Esophagus squamous epithelium (tissue), 5 donors: Measurements from ENCODE around the gene R3HDM4. TPM values are rescaled to one million over a fixed set of nuclear protein-coding genes. Genes with fewer than 3 reads are reported as not detected.

Source experiments
- DNase-seq: peaks from one replicate; lab custom pipeline; 2025; lab: John Stamatoyannopoulos, UW
- H3K27ac ChIP-seq, 4 donors: fragments of 200-600 bp; sonication (generic); one replicate each; pipeline ENCODE4 v1.5.1; 2016 to 2019; ENCODE audit warnings: mild to moderate bottlenecking in 1 of 4
- H3K27me3 ChIP-seq, 4 donors: fragments of 200-600 bp; sonication (generic); 1 replicate in 3 of 4; 2 replicates in 1 of 4; pipeline versions ENCODE4 v1.5.1 to v1.6.0; 2017 to 2021; ENCODE audit warnings: antibody characterized with exemption in 1 of 4
- H3K36me3 ChIP-seq, 3 donors: fragments of 200-600 bp; sonication (generic); one replicate each; pipeline ENCODE4 v1.5.1; 2016 to 2019
- H3K4me1 ChIP-seq, 3 donors: fragments of 200-600 bp; sonication (generic); one replicate each; pipeline ENCODE4 v1.5.1; 2017 to 2019
- H3K4me3 ChIP-seq, 4 donors: fragments of 200-600 bp; sonication (generic); 1 replicate in 3 of 4; 2 replicates in 1 of 4; pipeline ENCODE4 v1.5.1; 2016 to 2019; ENCODE audit warnings: mild to moderate bottlenecking in 2 of 4, moderate library complexity in 1 of 4
- H3K9me3 ChIP-seq, 3 donors: fragments of 200-600 bp; sonication (generic); one replicate each; pipeline ENCODE4 v1.5.1; 2016 to 2019
- POLR2A ChIP-seq, 4 donors: fragments of 450-650 bp; IDR thresholded peaks; one replicate each; pipeline ENCODE4 v1.6.1; 2017; ENCODE audit warnings: antibody characterized with exemption in 4 of 4, mild to moderate bottlenecking in 4 of 4, moderate library complexity in 3 of 4
- WGBS, 2 donors: methylation state at CpG; one replicate each; pipeline ENCODE4 v1.1.5; 2018; 5-methylcytosine and 5-hydroxymethylcytosine counted together
- intact Hi-C: fragments of 100-400 bp; cut with DNase I; formaldehyde crosslinking; loops from one replicate; pipeline ENCODE4 v1.15.0; 2022
- total RNA-seq, 4 donors: library from RNA; depleted of rRNA; stranded (reverse); fragments of >200 nt; gene quantifications; one replicate each; pipeline ENCODE4 v1.1.0, GENCODE V29; 2016
- TF ChIP-seq, protein P1 (sequence below), 6 experiments: fragments of 450-650 bp in 4 of 6; fragments of 200-600 bp in 2 of 6; sonication (generic) in 2 of 6; IDR thresholded peaks; one replicate each; pipeline ENCODE4 v1.5.1; 2016 to 2019; ENCODE audit warnings: antibody characterized with exemption in 6 of 6, mild to moderate bottlenecking in 4 of 6, moderate library complexity in 4 of 6
- donor health status: DM: yes; HTN: yes; CAD: no.

The R3HDM4 gene
- total RNA-seq, 4 donors from 2014 or later, result 42.9 to 83.7 (median 62.4) TPM

DNA sequence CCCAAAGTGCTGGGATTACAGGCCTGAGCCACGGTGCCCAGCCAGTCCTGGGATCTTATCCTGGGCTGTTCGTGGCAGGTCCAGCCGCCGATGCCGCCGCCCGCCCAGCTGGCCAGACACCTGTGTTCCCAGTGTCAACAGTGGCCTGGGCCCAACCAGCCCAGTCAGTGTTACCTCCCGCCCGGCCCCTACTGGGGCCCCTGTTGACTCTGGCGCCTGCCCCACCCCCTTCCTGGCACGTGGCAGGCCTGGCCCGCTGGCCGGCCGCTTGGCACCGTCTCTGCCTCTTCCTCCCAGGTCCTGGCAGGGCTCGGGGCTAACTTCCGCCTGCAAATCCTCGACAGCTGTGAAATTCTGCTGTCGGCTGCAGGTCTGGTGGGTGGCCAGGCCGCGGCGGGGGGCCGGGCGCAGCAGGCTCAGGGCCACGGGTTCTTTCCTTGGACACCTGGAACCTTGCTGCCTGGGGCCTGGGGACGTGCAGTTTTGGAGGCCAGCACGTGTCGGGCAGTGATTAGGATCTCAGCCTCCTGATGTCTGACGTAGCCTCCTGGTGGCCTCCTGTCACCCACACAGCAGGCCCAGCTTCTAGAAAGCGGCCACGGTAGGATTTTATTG is 22.0 kb upstream of the R3HDM4 start:
- intact Hi-C loops, result no loop called here
- peaks cover 31 to 48% (median 33%) of the 10 kb centered on the region in 3 donors for H3K4me1 ChIP-seq
- DNase-seq, result no peak

DNA sequence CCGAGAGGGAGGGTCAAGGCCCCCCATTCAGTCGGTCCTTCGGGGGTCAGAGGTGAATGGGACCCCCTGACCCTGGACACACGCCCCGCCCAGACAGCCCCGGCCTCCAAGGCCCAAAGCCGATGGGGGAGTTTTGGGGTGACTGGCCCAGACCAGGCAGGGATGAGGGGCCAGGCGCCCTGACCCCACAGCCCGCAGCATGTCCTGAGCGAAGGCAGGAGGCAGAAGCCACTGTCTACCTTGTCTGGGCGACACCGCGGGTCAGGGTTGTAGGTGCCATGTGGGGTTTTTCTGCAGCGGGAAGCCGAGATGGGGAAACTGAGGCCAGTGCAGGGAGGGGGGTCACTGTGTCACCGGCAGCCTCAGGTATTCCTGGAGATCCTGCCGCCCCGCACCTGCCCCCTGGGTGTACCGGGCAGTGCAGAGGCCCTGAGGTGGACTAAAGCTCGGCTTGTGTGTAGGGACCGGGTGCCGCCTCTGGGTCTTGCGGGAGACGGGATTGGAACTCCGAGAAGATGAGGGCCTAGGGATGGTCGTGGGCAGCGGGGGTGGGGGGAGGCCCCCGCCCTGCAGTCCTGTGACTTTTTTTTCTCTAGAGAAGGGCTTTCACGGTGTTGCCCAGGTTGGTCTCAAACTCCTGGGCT is 21.3 kb upstream of the R3HDM4 start:
- Histone ChIP-seq H3K4me3 (peak overlapping the region in 1 of 4 donors; percentile 21), H3K27me3 (no peaks in the 10 kb centered on the region), H3K4me1 (peaks cover 31 to 42% (median 33%) of the 10 kb centered on the region in 3 donors), H3K27ac (peak overlapping the region in 3 of 4 donors; percentile 54 to 68 (median 61)), H3K36me3 (peaks cover 0 to 17% (median 0%) of the 10 kb centered on the region in 3 donors), H3K9me3 (no peaks in the 10 kb centered on the region)
- TF ChIP-seq POLR2A (IDR thresholded peaks at IDR 0.05), result no peak
- TF ChIP-seq, protein P1, sequence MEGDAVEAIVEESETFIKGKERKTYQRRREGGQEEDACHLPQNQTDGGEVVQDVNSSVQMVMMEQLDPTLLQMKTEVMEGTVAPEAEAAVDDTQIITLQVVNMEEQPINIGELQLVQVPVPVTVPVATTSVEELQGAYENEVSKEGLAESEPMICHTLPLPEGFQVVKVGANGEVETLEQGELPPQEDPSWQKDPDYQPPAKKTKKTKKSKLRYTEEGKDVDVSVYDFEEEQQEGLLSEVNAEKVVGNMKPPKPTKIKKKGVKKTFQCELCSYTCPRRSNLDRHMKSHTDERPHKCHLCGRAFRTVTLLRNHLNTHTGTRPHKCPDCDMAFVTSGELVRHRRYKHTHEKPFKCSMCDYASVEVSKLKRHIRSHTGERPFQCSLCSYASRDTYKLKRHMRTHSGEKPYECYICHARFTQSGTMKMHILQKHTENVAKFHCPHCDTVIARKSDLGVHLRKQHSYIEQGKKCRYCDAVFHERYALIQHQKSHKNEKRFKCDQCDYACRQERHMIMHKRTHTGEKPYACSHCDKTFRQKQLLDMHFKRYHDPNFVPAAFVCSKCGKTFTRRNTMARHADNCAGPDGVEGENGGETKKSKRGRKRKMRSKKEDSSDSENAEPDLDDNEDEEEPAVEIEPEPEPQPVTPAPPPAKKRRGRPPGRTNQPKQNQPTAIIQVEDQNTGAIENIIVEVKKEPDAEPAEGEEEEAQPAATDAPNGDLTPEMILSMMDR (IDR thresholded peaks at IDR 0.05), result no peak
- no peak for DNase-seq
- WGBS, 2 donors, result 78 to 80% methylated on average over 5 to 14 of the region's 29 CpGs
- intact Hi-C loops, result no loop called here

More for the DNA sequence above, 22.0 kb upstream of the R3HDM4 start:
- WGBS, 2 donors, result 7 to 20% methylated on average over 1 to 3 of the region's 31 CpGs
- H3K9me3 ChIP-seq, result no peaks in the 10 kb centered on the region
- peaks cover 0 to 11% (median 0%) of the 10 kb centered on the region in 3 donors for H3K36me3 ChIP-seq
- H3K27ac ChIP-seq, result peak overlapping the region in 3 of 4 donors; percentile 54 to 68 (median 61)
- H3K27me3 ChIP-seq, result no peaks in the 10 kb centered on the region
- H3K4me3 ChIP-seq, result peak overlapping the region in 1 of 4 donors; percentile 21
- TF ChIP-seq, protein P1 (IDR thresholded peaks at IDR 0.05), result no peak
- TF ChIP-seq POLR2A (IDR thresholded peaks at IDR 0.05), result no peak

DNA sequence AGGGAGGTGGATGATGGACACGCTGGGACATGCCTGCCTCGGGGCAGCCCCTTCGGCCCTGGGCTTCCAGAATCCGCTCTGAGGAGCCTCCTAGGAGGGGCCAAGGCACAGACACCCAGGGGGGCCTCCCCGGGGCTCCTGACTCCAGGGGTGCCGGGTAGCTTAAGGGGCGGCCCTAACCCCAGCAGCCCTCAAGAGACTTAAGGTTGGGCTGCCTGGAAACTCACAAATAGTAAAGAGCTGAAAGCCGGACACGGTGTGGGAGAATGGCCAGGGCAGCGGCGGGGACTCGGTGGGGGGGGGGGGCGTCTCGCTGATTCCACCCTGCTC is 20.5 kb upstream of the R3HDM4 start:
- peaks cover 0 to 22% (median 0%) of the 10 kb centered on the region in 3 donors for H3K36me3 ChIP-seq
- H3K27me3 ChIP-seq, result no peaks in the 10 kb centered on the region
- no peak for DNase-seq
- 64% methylated on average over 3 of the region's 14 CpGs; no CpG with 5 or more reads in 1 of the 2 donors for WGBS, 2 donors
- H3K27ac ChIP-seq, result peak overlapping the region in 3 of 4 donors; percentile 36 to 73 (median 61)
- TF ChIP-seq POLR2A (IDR thresholded peaks at IDR 0.05), result no peak
- TF ChIP-seq, protein P1 (IDR thresholded peaks at IDR 0.05), result no peak
- H3K4me1 ChIP-seq, result peaks cover 31 to 42% (median 33%) of the 10 kb centered on the region in 3 donors
- peak overlapping the region in 2 of 4 donors; percentile 0 to 47 for H3K4me3 ChIP-seq
- H3K9me3 ChIP-seq, result no peaks in the 10 kb centered on the region
- intact Hi-C loops, result no loop called here

DNA sequence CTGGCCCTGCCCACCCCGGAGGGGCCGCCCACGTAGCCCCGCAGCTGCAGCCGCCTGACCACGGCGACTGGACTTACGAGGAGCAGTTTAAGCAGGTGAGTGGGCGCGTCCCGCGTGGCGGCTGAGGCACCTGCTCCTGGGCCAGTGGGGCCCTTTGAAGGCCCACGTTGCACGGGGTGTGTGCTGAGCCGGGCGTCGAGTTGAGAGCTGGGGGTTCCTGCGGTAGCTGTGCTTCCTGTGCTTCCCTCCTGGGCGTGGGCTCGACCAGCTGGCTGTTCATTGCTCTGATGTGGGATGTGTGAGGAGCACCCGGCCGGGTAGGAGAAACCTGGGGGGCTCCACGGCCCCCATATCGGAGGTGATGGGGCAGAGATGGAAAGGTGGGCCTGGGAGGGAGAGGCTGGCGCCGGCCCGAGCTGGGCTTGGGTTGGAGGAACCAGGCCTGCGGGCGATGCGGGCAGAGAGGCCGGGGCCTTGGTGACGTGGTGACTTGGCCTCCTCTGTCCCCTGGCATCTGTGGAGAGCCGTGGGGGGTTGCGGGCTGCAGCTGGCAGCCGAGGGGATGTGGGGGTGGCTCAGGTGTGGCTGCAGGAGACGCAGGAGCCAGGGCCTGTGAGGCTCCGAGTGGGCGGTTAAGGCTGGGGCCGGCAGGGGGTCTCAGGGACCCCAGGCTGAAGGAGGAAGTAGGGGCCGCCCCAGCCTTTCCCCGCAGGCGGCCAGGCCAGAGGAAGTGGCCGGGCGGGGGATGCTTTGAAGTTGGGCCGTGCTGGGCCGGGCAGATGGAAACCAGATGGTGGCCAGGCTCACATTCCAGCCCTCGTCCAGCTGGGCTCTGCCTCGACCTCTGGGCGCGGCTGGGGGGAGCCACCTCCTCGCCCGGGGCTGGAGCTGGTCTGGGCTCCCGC is 19.9 kb upstream of the R3HDM4 start:
- DNase-seq, result no peak
- Histone ChIP-seq H3K27ac (peak overlapping the region in 3 of 4 donors; percentile 36 to 73 (median 61)), H3K4me1 (peaks cover 31 to 48% (median 35%) of the 10 kb centered on the region in 3 donors), H3K36me3 (peaks cover 0 to 22% (median 0%) of the 10 kb centered on the region in 3 donors), H3K4me3 (peak overlapping the region in 2 of 4 donors; percentile 0 to 47), H3K9me3 (no peaks in the 10 kb centered on the region), H3K27me3 (no peaks in the 10 kb centered on the region)
- WGBS, 2 donors, result 27 to 59% methylated on average over 6 to 21 of the region's 54 CpGs
- TF ChIP-seq POLR2A (IDR thresholded peaks at IDR 0.05), result no peak
- TF ChIP-seq, protein P1 (IDR thresholded peaks at IDR 0.05), result no peak
- intact Hi-C loops, result no loop called here
